Lower lobe of right lung (tissue), 2 donors: Measurements from ENCODE around the gene RPUSD1. TPM values are rescaled to one million over a fixed set of nuclear protein-coding genes. Genes with fewer than 3 reads are reported as not detected.

Source experiments
- ATAC-seq, 2 donors: fragments of 200-7000 bp; cut with Tn5 transposase; one replicate each; pipeline ENCODE4 v1.9.1; 2020 to 2022; ENCODE audit warnings: mild to moderate bottlenecking in 2 of 2, moderate library complexity in 2 of 2
- DNase-seq: peaks from one replicate; pipeline ENCODE4 v3.0.0-alpha.2; 2020
- H3K27ac ChIP-seq: fragments of 200-600 bp; one replicate; pipeline ENCODE4 v1.8.0; 2022
- H3K27me3 ChIP-seq: fragments of 200-600 bp; one replicate; pipeline ENCODE4 v1.8.0; 2022; ENCODE audit warnings: low read depth
- H3K36me3 ChIP-seq: fragments of 200-600 bp; one replicate; pipeline ENCODE4 v1.8.0; 2022; ENCODE audit warnings: mild to moderate bottlenecking
- H3K4me1 ChIP-seq: fragments of 200-600 bp; one replicate; pipeline ENCODE4 v1.8.0; 2022
- H3K4me3 ChIP-seq: fragments of 200-600 bp; one replicate; pipeline ENCODE4 v1.8.0; 2022; ENCODE audit warnings: mild to moderate bottlenecking
- H3K9me3 ChIP-seq: fragments of 200-600 bp; one replicate; pipeline ENCODE4 v1.8.0; 2022
- CTCF ChIP-seq: fragments of 200-600 bp; IDR thresholded peaks from one replicate; pipeline ENCODE4 v1.8.0; 2022; ENCODE audit warnings: antibody characterized with exemption, mild to moderate bottlenecking
- intact Hi-C: fragments of 100-400 bp; cut with DNase I; formaldehyde crosslinking; loops from one replicate; pipeline ENCODE4 v1.11.0; 2022
- total RNA-seq: library from RNA; stranded (reverse); fragmentation: NEBNext Ultra II Directional; extraction: Animal tissue kit (Norgen Biotek cat#: 25700); gene quantifications from one replicate; pipeline ENCODE4 v1.2.1, GENCODE V29; 2021
- donor health status: DM: no; HTN: yes; CAD: no; lungs with severe emphysema.

Gene RPUSD1
- total RNA-seq, 1 donor from 2014 or later: 16.3 TPM

DNA sequence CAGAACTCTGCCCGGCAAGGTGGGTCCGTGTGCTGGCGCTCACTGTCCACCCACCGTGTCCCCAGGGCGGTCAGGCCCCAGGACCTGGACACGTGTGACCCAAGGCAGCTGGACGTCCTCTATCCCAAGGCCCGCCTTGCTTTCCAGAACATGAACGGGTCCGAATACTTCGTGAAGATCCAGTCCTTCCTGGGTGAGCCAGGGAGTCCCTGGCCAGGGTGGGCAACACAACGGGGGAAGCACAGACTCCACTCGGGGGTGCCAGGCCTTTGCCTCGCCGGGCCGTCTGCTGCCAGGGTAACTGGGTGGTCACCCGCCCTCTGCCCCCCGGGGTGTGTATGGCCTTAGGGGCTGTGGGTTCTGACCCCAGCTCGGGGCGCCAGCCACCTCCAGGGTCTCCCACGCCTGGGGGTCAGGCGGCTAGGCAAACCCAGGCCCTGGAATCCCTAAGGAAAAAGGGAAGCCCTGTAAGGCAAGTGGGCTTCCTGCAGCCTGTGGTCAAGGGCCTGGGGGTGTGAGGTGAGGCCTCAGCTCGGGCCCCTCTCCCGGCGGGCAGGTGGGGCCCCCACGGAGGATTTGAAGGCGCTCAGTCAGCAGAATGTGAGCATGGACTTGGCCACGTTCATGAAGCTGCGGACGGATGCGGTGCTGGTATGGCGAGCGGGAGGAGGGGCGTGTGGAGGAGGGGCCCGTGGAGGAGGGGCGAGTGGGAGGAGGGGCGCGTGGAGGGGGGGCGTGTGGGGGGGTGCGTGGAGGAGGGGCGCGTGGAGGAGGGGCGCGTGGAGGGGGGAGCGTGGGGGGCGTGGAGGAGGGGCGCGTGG lies 21.2 kb downstream of the RPUSD1 start:
- ATAC-seq (no peak), DNase-seq (no peak)
- intact Hi-C loops: no loop called here
- H3K9me3 ChIP-seq: no peaks in the 10 kb centered on the region
- no peaks in the 10 kb centered on the region for H3K36me3 ChIP-seq
- H3K27me3 ChIP-seq: no peaks in the 10 kb centered on the region
- no peak overlapping the region for H3K27ac ChIP-seq
- no peak for TF ChIP-seq CTCF
- H3K4me3 ChIP-seq: no peak overlapping the region
- no peaks in the 10 kb centered on the region for H3K4me1 ChIP-seq

DNA sequence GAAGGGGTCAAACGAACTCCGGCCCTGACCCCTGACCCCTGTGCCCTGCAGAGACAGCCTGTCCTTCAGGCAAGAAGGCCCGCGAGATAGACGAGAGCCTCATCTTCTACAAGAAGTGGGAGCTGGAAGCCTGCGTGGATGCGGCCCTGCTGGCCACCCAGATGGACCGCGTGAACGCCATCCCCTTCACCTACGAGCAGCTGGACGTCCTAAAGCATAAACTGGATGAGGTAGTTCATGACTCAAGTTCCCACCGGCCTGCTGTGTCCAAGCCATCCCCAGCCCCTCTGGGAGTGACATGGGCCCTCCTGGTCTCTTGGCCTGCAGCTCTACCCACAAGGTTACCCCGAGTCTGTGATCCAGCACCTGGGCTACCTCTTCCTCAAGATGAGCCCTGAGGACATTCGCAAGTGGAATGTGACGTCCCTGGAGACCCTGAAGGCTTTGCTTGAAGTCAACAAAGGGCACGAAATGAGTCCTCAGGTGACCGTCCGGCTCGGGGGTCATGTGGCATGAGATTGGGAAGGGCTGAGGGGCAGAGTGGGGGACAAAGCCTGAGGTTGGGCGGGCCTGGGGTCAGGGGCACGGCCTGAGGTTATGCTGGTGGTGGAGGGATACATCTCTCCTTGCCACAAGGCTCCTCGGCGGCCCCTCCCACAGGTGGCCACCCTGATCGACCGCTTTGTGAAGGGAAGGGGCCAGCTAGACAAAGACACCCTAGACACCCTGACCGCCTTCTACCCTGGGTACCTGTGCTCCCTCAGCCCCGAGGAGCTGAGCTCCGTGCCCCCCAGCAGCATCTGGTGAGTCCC lies 22.0 kb downstream of the RPUSD1 start:
- H3K27ac ChIP-seq: no peak overlapping the region
- ATAC-seq (no peak), DNase-seq (no peak)
- no peaks in the 10 kb centered on the region for H3K4me1 ChIP-seq
- H3K27me3 ChIP-seq: no peaks in the 10 kb centered on the region
- intact Hi-C loops: no loop called here
- no peaks in the 10 kb centered on the region for H3K9me3 ChIP-seq
- no peaks in the 10 kb centered on the region for H3K36me3 ChIP-seq
- H3K4me3 ChIP-seq: no peak overlapping the region
- TF ChIP-seq CTCF: no peak

DNA sequence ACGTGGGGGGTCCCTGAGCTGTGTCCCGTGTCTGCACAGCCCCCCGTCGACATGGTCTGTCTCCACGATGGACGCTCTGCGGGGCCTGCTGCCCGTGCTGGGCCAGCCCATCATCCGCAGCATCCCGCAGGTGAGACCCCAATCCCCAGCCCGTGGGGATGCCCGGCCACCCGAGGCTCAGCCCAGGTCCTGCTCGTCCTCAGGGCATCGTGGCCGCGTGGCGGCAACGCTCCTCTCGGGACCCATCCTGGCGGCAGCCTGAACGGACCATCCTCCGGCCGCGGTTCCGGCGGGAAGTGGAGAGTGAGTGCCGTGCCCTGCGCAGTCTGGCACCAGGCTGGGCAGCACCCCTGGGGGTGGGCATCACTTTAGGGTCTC lies 22.7 kb downstream of the RPUSD1 start:
- Histone ChIP-seq H3K4me3 (no peak overlapping the region), H3K27me3 (no peaks in the 10 kb centered on the region), H3K27ac (no peak overlapping the region), H3K4me1 (peaks cover under 1% of the 10 kb centered on the region), H3K36me3 (no peaks in the 10 kb centered on the region), H3K9me3 (no peaks in the 10 kb centered on the region)
- DNase-seq (no peak), ATAC-seq (no peak)
- no peak for TF ChIP-seq CTCF
- intact Hi-C loops: no loop called here

DNA sequence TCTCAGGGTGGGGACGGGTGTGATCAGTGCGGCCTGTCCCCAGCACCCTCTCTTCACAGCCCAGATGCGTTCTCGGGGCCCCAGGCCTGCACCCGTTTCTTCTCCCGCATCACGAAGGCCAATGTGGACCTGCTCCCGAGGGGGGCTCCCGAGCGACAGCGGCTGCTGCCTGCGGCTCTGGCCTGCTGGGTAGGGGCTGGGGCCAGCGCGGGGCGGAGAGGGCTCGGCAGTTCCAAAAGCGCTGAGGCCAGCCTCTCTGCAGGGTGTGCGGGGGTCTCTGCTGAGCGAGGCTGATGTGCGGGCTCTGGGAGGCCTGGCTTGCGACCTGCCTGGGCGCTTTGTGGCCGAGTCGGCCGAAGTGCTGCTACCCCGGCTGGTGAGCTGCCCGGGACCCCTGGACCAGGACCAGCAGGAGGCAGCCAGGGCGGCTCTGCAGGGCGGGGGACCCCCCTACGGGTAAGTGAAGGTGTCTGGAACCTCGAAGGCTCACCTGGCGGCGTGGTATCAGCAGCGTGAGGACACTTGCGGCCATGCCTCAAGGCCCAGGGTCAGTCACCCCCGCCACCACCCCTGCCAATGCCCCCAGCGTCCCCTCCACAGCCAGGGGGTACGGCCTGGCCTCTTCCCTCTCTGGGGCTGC lies 23.2 kb downstream of the RPUSD1 start:
- Histone ChIP-seq H3K9me3 (no peaks in the 10 kb centered on the region), H3K36me3 (no peaks in the 10 kb centered on the region), H3K27ac (no peak overlapping the region), H3K4me3 (no peak overlapping the region), H3K27me3 (no peaks in the 10 kb centered on the region), H3K4me1 (peaks cover 6% of the 10 kb centered on the region)
- no peak for TF ChIP-seq CTCF
- ATAC-seq: no peak
- no peak for DNase-seq
- intact Hi-C loops: no loop called here

- no peak for DNase-seq
- Histone ChIP-seq H3K4me1 (peaks cover 8% of the 10 kb centered on the region), H3K36me3 (no peaks in the 10 kb centered on the region), H3K9me3 (no peaks in the 10 kb centered on the region), H3K4me3 (no peak overlapping the region), H3K27ac (no peak overlapping the region), H3K27me3 (no peaks in the 10 kb centered on the region)
- no peak for TF ChIP-seq CTCF
- no peak for ATAC-seq
- intact Hi-C loops: no loop called here
Measured at GRCh38 chr16:764184-764750, 23.9 kb downstream of the RPUSD1 start.
